Measurements from ENCODE around the gene SOX15. TPM values are rescaled to one million over a fixed set of nuclear protein-coding genes. Genes with fewer than 3 reads are reported as not detected.
"Not testable (repeated sequence)": the region's sequence is repeated elsewhere in the genome, so short reads cannot be mapped to it uniquely, and the experiment has no call there.

Gene SOX15
- total and polyA plus RNA-seq, 7 donors, result 0.11 to 0.71 (median 0.20) TPM

DNA sequence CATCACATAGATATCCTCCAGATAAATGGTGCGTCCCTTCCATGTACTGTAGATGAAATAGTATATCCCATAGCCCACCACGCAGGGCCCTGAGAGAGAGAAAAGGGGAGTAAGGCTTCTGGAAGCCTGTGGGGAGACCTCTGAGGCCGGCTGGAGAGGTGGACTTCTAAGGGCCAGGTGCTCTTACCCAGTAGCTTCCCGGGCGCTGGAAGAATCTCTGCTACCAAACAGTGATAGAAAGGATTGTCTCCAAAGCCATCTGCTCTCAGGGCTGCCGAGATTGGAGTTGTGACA is 37.0 kb upstream of the SOX15 start:
- 12 to 25% (median 17%) methylated on average over 6 of the region's 6 CpGs for WGBS, 3 donors
- peak in 1 of 4 donors; percentile 9 for ATAC-seq
- DNase-seq, result peak in 1 of 2 donors; percentile 54
- peaks cover 13% of the 10 kb centered on the region for H3K4me1 ChIP-seq
- H3K27ac ChIP-seq, result peak overlapping the region; percentile 97
- no peak for TF ChIP-seq CTCF (IDR thresholded peaks at IDR 0.05)
- H3K36me3 ChIP-seq (ENCODE audit: insufficient read depth in 1 of 2, low read depth in 1 of 2), result peaks cover 0 to 11% of the 10 kb centered on the region in 2 donors
- H3K27me3 ChIP-seq (ENCODE audit: insufficient read depth in 3 of 3, low read length in 2 of 3), result no peaks in the 10 kb centered on the region
- intact Hi-C loops (cut with DNase I), result loop anchor here (2.0 to 10.0 kb wide), 2 partner anchors 58 to 218 kb away; no protein-coding TSS in a partner anchor
- peak overlapping the region; percentile 92 for H3K4me3 ChIP-seq
- H3K9me3 ChIP-seq, result no peaks in the 10 kb centered on the region

DNA sequence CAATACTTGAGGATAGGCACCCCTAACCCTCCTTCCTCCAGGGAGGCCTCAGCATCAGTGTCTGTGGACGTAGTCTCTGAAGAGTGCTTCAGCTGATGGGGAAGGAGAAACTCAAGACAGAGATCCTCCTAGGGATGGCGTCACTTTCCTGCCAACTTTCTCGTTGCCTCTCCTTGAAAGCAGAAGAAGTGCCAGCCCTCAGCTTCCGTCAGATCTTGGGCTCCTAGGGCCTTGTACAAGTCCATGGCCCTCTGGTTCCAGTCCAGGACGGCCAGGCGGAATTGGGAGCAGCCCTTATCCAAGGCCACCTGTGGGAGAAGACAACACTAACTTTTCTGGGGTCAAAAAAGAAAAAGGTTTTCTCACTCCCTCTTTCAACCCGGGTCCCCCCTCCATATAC is 36.4 kb upstream of the SOX15 start:
- Histone ChIP-seq H3K36me3 (ENCODE audit: insufficient read depth in 1 of 2, low read depth in 1 of 2) (peaks cover 0 to 11% of the 10 kb centered on the region in 2 donors), H3K4me3 (peak overlapping the region; percentile 92), H3K27me3 (ENCODE audit: insufficient read depth in 3 of 3, low read length in 2 of 3) (no peaks in the 10 kb centered on the region), H3K4me1 (peaks cover 13% of the 10 kb centered on the region), H3K9me3 (no peaks in the 10 kb centered on the region), H3K27ac (peak overlapping the region; percentile 97)
- intact Hi-C loops (cut with DNase I), result loop anchor here (2.0 to 10.0 kb wide), 2 partner anchors 58 to 218 kb away; no protein-coding TSS in a partner anchor
- ATAC-seq (no peak), DNase-seq (no peak)
- WGBS, 3 donors, result 62 to 77% (median 72%) methylated on average over 7 of the region's 7 CpGs
- no peak for TF ChIP-seq CTCF (IDR thresholded peaks at IDR 0.05)

GRCh38 chr17:7625749-7626148 is 35.9 kb upstream of the SOX15 start:
- WGBS, 3 donors, result 95 to 98% (median 97%) methylated on average over 16 of the region's 16 CpGs
- ATAC-seq; H3K27me3 ChIP-seq (ENCODE audit: insufficient read depth in 3 of 3, low read length in 2 of 3); H3K9me3 ChIP-seq; DNase-seq; H3K4me3 ChIP-seq: not testable (repeated sequence)
- Histone ChIP-seq H3K36me3 (ENCODE audit: insufficient read depth in 1 of 2, low read depth in 1 of 2) (peaks cover 0 to 11% of the 10 kb centered on the region in 2 donors), H3K27ac (peak overlapping the region; percentile 97), H3K4me1 (peaks cover 13% of the 10 kb centered on the region)
- intact Hi-C loops (cut with DNase I), result loop anchor here (2.0 to 10.0 kb wide), 2 partner anchors 59 to 219 kb away; no protein-coding TSS in a partner anchor

DNA sequence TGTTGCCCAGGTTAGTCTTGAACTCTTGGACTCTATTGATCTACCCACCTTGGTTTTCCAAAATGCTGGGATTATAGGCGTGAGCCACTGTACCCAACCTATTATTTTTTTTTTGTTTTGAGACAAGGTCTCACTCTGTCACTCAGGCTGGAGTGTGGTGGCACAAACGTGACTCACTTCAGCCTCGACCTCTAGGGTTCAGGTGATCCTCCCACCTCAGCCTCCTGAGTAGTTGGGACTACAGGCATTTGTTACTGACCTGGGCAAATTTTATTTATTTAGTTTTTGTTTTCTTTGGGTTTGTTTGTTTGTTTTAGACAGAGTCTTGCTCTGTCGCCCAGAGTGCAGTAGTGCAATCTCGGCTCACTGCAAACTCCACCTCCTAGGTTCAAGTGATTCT is 33.8 kb upstream of the SOX15 start:
- Histone ChIP-seq H3K4me1 (peaks cover 13% of the 10 kb centered on the region), H3K36me3 (ENCODE audit: insufficient read depth in 1 of 2, low read depth in 1 of 2) (peaks cover 0 to 11% of the 10 kb centered on the region in 2 donors), H3K4me3 (no peak overlapping the region), H3K27me3 (ENCODE audit: insufficient read depth in 3 of 3, low read length in 2 of 3) (no peaks in the 10 kb centered on the region), H3K9me3 (no peaks in the 10 kb centered on the region), H3K27ac (no peak overlapping the region)
- ATAC-seq (no peak), DNase-seq (no peak)
- no peak for TF ChIP-seq CTCF (IDR thresholded peaks at IDR 0.05)
- 84 to 89% (median 86%) methylated on average over 5 of the region's 5 CpGs for WGBS, 3 donors
- intact Hi-C loops (cut with DNase I), result loop anchor here in 1 of 2 donors (10.0 kb wide), 1 partner anchor 221 kb away; no protein-coding TSS in a partner anchor

- Histone ChIP-seq H3K4me3 (no peak overlapping the region), H3K36me3 (ENCODE audit: insufficient read depth in 1 of 2, low read depth in 1 of 2) (peaks cover 0 to 4% of the 10 kb centered on the region in 2 donors), H3K9me3 (no peaks in the 10 kb centered on the region), H3K27ac (no peak overlapping the region), H3K27me3 (ENCODE audit: insufficient read depth in 3 of 3, low read length in 2 of 3) (no peaks in the 10 kb centered on the region), H3K4me1 (peaks cover under 1% of the 10 kb centered on the region)
- TF ChIP-seq CTCF (IDR thresholded peaks at IDR 0.05), result no peak
- ATAC-seq, result no peak
- WGBS, 3 donors, result 86 to 93% (median 92%) methylated on average over 8 of the region's 8 CpGs
- intact Hi-C loops (cut with DNase I), result loop anchor here in 1 of 2 donors (10.0 kb wide), 1 partner anchor 224 kb away; no protein-coding TSS in a partner anchor
- DNase-seq, result no peak
Observed at GRCh38 chr17:7620835-7621234, 30.9 kb upstream of the SOX15 start.

Data from psoas muscle (tissue), 8 donors.